ENCODE results near the gene CELF5.

DNA sequence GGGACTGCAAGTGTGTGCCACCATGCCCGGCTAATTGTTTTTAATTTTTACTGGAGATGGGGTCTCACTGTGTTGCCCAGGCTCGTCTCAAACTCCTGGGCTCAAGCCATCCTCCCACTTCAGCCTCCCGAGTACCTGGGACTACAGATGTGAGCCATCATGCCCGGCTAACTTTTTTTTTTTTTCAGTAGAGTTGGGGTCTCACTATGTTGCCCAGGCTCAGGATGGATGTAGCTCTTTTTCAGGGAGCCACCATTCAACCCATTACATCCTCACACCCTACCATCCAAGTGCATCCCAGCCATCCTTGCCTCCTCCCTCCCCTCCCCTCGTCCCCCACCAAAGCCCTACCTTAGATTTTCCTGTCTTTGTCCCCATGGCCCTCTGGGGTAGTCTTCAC lies 14.9 kb downstream of the CELF5 start:
- TF ChIP-seq EZH2 (IDR thresholded peaks at IDR 0.05) = no peak
- no peak for TF ChIP-seq POLR2AphosphoS5 (IDR thresholded peaks at IDR 0.05; ENCODE audit: borderline replicate concordance, low read depth, low read length)
